Pons (tissue), 1 donor: ENCODE measurements around the gene CDH11.

Experiments used
- DNase-seq: peaks from one replicate; pipeline ENCODE4 v3.0.0-alpha.2; 2016; ENCODE audit warnings: low spot score

The CDH11 gene

DNA sequence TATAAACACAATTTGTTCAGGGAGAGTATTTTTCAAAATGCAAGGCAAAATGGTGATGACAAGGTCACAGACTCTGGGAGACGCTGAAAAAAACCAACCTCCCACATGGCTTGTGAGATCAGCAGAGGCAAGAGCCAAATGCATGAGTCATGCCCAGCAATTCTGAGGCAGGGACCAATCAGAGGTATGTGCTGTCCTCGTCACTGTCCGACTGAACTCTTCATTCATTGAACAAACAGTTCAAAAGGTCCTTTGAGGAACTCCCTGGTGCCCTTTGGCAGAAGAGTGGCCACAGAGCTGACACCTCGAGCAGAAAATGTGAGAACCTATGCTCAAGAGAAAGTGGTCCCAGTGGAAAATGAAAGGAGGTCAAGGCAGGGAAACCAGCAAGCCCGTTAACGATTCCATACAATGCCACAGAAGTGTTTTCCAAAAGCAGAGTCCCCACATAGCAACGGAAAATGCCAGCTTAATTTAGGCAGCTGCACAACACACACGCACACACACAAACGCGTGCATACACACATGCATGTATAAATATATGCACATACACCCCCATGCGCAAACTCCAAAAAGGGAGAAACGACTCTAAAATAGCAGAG, 50.9 kb downstream of the CDH11 start:
- peak; percentile 99 for DNase-seq

- DNase-seq, result no peak
These were observed 52.1 kb downstream of the CDH11 start for GRCh38 chr16:65069766-65070165.

- DNase-seq, result no peak
These were observed 52.8 kb downstream of the CDH11 start for GRCh38 chr16:65069065-65069464.

GRCh38 chr16:65068151-65068740, 53.6 kb downstream of the CDH11 start:
- peak; percentile 62 for DNase-seq

- no peak for DNase-seq
These were observed 55.2 kb downstream of the CDH11 start for GRCh38 chr16:65066651-65067050.

- DNase-seq, result no peak
These were observed 56.8 kb downstream of the CDH11 start for GRCh38 chr16:65065031-65065430.

GRCh38 chr16:65064131-65064530, 57.7 kb downstream of the CDH11 start:
- DNase-seq, result no peak

DNA sequence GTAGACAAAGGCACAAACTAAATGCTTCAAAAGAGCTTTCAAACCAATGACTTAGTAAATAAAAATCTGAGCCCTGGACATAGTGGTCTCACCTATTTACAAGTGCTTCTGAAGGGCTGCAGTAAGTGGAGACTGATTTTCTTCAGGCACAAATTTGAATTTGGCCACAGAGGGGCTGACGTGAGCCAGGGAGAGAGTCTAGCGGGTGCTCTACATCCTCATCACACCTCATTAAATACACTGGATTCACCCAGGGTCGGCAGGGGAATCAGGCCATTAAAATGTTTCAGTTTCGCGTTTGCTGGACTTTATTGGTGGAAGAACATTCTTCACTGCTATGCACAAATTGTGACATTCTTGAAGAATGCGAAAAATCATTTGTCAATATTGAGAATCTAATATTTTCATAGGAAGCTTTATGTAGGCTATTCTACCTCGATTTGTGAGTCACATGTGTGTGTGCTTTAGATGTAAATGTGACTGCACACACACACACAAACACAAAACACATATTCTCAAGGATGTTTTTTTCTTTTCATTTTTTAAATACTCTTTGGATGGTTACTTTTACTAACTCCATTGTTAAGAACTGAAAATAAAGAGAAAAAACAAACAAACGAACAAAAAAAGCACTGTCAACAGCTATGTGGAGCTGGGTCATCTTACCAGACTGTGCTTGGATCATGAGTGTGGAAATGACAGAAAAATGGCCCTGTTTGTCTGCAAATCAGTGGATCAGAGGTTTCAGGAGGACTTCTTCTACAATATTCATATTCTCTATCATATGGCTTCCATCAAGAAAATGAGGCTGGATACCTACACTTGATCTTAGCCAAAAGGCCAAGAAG, 58.9 kb downstream of the CDH11 start:
- DNase-seq, result peak; percentile 76

- peak; percentile 72 for DNase-seq
These were observed 59.8 kb downstream of the CDH11 start for GRCh38 chr16:65061935-65062518.

DNA sequence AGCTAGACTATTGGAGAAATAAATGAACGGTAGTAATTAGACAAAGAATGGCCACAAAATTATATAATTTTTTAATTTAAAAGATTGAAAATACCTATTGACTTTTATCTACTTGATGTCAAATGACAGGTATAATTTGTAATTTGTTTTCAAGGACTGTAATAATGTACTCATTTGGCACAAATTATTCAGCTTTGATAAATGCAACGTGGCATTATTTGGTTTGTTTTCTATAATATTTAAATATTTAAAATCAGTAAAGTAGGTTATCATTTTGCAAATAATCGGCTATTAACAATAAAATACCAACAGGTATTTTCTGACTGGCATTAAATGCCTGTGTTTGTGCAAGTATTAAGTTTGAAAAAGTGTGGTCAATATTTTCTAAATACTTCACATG, 60.6 kb downstream of the CDH11 start:
- no peak for DNase-seq

GRCh38 chr16:65059406-65059980, 62.4 kb downstream of the CDH11 start:
- DNase-seq, result peak; percentile 99

DNA sequence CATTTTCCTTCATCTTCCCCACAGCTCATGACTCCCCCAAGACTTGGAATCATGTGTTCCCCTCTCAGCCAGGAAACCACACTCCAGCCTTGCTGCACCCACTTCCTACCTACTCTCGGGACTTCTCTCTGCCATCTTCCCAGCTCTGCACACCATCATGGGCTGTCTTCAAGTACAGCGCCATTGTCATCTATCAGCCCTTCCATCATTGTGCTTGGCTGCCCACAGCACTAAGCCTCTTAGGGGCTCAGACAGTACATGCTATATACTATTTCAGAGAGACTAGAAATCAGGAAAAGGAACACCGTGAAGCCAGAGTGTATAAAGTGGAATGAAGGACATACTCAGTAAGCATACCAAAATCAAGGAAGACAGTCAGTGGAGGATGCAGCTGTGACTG, 64.7 kb downstream of the CDH11 start:
- no peak for DNase-seq

DNA sequence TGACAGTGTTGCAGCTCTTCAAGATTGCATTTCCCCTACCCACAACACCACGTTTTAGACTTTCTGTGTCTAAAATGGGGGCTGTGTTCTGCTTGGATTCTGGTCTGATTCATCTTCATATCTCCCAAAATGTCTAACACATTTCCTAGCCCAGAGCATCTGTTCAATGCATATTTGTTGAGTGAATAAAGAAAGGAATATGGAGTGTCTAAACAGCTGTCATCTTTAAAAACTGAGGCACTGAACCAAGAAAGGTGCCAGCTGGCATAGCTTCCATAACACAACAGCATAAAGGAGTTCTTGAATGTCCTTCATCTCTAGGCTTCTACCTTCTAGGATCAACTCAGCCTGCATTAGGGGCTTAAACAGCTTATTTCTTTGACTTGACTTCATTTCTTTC, 67.4 kb downstream of the CDH11 start:
- DNase-seq, result no peak

DNA sequence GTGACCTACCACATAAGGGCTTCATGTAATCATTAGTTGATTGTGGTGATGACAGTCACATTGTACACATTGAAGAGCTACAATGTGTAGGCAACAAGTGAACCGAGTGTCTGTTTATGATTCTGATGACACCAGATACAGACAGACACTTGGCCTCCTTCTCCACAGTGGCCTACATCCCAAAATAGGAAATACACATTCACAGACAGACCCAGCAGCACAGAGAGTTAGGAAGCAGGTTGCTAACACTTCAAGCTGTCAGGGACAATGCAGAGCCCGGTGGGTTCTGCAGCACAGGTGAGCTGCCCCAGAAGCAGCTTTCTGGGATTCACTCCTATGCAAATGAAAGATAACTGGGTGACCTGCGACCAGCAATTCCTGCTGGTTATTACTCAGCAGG, 72.2 kb downstream of the CDH11 start:
- no peak for DNase-seq

DNA sequence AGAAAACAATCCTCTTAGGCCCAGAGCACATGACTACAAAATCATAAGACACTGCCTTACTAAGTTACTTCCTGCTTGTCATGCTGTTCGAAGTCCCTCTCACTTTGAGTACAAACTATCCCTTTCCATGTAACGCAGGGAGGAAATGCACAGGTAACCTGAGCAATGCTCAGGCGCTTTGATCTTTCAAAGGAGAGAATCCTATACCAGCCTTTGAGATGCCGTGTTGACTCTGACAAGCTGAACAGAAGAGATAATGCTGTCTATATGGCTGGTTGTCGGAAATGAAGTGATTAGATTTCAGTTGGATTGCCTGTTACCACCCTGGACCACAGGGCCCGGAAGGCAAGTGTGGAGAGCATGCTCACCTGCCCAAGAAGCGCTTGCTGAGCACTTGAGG, 75.9 kb downstream of the CDH11 start:
- no peak for DNase-seq

DNA sequence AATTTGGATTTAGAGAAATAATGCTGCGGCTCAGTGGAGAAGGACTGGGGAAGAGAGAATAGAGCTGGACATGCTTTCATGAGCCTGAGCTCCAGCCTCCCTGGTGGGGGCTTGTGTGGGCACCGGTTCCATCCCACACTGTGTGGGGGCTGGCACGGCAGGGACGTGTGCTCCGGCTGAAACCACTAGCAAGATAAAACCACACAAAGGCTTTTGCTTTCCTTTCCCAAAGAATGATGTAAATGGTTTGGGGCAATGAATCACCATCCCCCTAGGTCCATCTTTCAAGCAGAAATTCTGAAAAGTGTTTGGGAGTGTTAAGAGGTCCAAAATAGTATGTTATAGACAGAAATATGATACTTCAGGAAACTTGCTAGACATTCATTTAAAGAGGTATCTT, 77.0 kb downstream of the CDH11 start:
- DNase-seq, result no peak

DNA sequence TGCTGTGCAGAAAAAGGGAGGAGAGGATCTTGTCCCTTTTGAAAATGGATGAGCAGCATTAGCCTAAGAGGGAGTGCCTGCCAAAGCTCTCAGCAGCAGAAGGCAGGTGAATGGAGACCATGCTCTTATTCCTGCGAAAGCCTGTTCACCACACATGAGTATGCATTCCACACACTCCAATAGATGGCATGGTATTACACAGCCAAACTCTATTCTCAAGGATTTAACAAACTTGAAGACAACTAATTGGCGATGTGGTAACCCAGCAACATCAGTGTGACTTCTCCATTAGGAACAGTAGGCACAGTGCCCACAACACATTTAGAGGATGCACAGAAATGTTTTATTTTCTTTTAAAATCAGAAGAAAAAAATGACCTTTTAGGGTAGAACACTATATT, 77.8 kb downstream of the CDH11 start:
- no peak for DNase-seq

- DNase-seq, result peak; percentile 80
These were observed 79.2 kb downstream of the CDH11 start for GRCh38 chr16:65042438-65043365.

- no peak for DNase-seq
These were observed 80.2 kb downstream of the CDH11 start for GRCh38 chr16:65041667-65042066.

- no peak for DNase-seq
These were observed 83.8 kb downstream of the CDH11 start for GRCh38 chr16:65038100-65038499.

DNA sequence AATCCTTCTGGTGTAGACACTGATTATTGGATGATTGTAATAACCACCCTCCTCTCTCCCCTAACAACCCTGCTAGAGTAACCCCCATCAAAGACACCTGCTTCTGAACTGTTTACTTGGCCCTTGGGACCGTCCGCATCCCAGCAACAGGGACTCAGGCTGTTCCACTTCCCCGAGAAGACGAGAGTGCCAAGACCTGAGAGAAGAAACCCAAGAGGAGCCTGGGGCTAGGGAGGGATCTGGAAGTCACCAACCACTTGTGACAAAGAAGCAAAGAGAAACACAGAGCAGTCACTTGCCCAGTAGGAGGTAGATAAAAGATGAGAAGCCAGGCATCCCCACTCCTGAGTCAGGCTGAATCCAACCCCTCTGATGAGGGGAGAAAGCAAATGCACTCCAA, 84.3 kb downstream of the CDH11 start:
- DNase-seq, result peak; percentile 51
